Stimulated activated CD8-positive, alpha-beta memory T cell treated with anti-CD3 and anti-CD28 coated beads, Interleukin-15, amount 100 ng/mL, for 4 hours (primary cell): Measurements from ENCODE around the gene NKAIN4.
"Not testable (repeated sequence)": the region's sequence is repeated elsewhere in the genome, so short reads cannot be mapped to it uniquely, and the experiment has no call there.

Experiments used
- DNase-seq, 2 donors: peaks; one replicate each; pipeline ENCODE4 v3.0.0-alpha.2; 2020; ENCODE audit warnings: low read depth in 2 of 2

NKAIN4 gene

DNA sequence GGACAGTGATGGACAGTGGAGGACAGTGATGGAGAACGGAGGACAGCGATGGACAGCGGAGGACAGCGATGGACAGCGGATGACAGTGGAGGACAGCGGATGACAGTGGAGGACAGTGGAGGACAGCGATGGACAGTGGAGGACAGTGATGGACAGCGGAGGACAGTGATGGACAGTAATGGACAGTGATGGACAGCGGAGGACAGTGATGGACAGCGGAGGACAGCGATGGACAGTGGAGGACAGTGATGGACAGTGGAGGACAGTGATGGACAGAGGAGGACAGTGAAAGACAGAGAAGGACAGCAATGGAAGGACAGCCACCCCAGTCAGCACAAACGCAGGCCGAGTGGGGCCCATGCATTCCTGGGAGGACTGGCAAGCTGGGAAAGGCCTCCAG lies 3.4 kb upstream of the NKAIN4 start:
- DNase-seq: no peak

DNA sequence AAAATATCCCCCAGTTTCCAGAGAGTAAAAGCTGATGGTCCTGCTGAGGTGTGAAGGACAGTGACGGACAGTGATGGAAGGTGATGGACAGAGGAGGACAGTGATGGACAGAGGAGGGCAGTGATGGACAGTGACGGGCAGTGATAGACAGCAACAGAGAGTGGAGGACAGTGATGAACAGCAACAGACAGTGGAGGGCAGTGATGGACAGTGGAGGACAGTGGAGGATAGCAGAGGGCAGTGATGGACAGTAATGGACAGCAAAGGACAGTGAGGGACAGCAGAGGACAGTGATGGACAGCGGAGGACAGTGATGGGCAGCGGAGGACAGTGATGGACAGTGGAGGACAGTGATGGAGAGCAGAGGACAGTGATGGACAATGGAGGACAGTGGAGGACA lies 2.7 kb upstream of the NKAIN4 start:
- no peak for DNase-seq

DNA sequence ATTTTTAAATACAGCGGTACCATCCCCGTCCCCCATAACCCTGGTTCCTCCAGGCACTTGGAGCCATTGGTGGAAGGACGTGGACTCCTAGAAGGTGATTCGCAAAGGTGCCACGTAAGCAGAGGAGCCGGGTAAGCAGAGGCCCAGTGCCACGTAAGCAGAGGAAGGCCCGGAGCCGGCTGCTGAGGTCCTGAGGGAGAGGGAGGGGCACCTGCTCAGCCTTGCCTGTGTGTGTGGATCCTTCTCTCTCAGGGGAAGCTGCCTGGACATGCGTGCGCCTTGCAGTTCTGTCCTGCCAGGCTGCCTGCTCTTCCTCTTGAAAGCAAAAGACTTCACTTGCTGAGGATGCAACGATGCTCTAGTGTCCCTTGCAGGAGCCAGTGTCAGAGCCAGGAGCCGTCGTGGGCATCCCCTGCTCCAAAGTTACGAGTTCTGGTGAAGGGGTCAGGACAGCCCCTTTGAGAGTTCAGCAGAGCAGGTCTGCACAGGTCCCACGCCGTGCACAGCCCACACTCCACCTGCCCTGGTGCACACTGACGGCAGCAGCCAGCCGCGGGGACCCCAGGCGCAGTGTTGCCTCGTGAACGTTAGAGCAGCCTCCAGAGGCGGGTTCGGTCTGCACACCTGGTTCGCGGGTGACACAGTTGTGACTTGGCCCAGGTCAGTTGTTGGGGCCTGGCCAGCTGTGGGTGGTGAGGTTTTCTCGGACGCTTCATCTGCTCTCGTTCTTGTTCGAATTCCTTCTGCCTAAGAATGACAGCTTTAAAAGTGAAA lies 1.9 kb upstream of the NKAIN4 start:
- no peak for DNase-seq

DNA sequence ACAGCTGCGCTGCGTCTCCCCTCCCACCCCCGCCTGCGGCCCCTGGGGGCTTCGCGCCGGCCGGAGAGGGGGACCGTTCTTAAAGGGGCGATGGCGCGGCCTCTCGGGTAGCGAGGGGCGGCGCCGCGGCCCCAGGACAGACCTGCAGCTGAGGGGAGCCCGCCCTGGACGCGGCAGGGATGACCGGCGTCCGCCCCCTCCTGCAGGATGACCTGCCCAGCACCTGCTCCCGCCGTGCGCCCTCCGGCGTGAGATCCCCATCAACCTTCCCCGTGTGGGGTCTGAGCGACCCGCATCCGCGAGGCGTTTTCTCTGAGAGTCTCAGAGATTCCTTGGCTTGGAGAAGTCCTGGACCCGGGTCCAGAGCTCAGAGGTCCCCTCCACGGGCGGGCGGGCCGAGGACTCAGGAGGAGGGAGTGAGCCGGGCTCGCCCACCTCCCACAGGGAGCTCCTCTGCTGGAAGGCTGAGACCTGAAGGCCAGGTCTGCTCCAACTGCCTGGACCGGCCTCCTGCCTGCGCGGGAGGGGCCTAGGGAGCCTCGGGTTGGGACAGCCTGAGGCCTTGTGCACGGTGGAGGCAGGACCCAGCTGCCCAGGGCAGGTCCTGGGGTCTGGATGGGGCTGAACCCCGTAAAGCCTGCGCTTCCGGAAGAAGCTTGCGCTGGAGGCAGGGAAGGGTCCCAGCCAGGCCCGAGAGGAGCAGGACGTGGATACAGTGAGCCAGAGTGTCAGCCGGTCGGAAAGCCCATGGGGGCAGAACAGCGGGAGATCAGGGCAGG lies 532 bp upstream of the NKAIN4 start:
- no peak for DNase-seq

DNA sequence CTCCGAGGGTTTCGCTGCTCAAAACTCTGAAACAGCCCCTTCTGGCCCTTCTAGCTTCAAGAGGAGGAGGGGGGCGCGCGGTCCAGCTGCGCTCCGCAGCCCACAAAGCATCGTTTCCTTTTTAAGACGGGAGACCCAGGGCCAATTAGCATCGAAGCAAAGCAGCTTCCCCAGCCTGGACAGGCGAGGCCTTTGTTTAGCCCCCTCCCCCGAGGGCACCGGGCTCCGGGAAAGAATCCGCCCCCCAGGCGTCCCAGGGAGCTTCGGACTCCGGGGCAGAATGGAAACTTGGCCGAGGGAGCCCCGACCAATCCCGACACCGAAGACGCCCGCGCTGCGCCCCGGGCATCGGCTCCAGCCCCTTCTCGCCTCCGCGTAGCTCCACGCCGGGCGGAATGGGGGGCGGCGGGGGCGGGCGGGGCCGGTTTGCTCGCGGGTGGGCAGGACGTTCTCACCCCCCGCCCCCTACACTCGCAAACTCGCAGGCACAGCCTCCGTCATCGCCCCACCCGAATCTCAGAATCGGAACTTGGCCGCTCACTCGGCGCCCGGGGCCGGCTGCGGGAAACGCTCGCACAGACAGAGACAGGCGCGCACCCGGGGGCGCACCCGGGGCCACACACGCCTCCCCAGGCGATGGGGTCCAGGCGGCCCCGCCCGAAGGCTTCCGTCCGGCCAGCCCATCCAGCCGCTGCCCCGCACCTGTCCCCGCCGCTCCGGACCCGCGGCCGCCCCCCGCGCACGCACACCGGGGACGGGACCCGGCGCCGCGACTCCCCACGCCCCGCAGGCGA lies 628 bp downstream of the NKAIN4 start:
- no peak for DNase-seq

DNA sequence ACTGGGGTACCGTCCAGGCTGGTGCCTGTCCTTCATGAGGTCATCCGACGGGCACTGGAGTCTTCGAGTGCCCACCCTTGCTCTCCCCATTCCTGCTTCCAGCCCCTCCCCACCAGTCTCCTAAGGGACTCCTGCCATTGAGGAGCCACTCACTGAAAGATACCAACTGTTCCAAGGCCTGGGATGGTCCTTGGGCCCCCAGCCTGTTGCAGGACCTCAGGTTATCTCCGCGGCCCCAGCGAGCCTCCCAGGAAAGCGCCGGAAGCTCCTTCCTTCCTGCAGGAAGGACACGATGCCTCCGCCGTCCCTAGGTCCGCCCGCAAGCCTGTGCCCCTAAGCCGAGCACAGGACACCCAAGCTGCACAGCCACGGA lies 1.2 kb downstream of the NKAIN4 start:
- no peak for DNase-seq

DNA sequence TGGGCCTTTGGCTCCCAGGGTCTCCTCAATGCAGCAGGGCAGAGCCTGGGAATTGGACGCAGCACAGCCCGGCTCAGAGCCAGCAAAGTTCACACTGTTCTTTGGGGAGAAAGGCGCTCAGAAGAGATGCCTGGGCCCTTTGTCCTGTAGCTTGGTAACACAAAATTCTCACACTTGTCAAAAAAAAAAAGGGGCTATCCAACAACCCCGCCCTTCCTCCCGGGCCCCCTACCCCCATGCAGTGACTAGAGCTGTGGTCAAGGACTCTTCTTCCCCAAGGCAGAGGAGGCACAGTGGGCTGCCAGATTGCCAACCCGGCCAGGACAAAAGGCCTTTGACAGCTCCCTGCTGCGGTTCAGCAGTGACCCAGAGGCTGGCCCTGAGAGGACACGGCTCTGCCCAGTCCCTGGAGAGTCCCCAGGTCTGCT lies 2.0 kb downstream of the NKAIN4 start:
- no peak for DNase-seq

DNA sequence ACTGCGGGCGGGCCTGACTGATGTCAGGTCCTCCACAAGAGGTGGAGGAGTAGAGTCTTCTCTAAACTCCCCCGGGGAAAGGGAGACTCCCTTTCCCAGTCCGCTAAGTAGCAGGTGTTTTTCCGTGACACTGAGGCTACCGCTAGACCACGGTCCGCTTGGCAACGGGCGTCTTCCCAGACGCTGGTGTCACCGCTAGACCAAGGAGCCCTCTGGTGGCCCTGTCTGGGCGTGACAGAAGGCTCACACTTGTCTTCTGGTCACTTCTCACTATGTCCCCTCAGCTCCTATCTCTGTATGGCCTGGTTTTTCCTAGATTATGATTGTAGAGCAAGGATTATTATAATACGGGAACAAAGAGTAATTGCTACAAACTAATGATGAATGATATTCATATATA lies 2.9 kb downstream of the NKAIN4 start:
- DNase-seq: not testable (repeated sequence)

DNA sequence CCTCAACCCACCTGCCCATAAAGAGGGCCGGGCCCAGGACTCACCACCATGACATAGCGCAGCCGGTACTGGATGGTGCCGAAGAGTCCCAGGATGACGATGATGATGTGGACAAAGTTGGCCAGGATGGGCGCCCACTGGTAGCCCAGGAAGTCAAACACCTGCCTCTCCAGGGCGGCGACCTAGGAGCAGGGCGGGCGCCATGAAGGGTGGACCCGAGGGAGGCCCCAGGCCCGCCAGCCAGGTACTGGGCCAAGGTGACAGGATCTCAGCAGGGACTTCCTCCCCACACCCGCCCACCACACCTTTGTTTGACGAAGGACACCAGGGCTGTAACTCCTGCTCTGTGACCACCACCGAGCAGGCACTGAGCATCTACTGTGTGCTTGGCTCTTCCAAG lies 4.4 kb downstream of the NKAIN4 start:
- DNase-seq: no peak

DNA sequence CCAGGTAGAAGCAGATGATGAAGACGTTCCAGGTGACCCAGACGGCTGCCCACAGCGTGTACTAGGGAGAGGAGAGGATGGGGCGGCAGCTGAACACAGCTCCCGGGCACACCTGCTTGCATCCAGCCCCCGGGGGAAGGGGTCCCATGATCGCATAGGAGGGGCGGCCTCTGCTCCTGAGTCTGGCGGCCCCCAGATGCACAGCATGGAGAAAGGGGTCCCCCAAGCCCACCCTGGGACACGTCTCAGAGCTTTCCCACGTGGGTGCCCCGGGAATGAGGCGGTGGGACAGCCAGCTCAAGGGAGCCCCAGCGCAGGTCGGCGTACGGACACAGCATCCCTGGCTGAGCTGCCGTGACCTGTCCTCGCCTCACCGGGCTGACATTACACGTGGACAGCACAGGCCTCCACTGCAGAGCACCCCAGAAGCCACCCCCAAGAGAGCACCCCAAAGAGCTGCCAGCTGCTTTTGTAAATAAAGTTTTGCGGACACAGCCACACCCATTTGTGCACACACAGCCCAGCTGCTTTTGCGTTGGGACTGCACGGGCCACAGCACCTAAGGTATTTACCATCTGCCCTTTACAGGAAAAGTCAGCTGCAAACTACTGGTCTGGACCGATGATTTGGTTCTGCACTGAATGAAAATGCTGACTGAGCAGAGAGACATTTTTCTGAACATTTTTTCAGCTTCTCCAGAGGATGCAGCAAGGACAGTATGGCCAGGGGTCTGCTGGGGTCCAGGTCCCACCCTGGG lies 5.2 kb downstream of the NKAIN4 start:
- no peak for DNase-seq

DNA sequence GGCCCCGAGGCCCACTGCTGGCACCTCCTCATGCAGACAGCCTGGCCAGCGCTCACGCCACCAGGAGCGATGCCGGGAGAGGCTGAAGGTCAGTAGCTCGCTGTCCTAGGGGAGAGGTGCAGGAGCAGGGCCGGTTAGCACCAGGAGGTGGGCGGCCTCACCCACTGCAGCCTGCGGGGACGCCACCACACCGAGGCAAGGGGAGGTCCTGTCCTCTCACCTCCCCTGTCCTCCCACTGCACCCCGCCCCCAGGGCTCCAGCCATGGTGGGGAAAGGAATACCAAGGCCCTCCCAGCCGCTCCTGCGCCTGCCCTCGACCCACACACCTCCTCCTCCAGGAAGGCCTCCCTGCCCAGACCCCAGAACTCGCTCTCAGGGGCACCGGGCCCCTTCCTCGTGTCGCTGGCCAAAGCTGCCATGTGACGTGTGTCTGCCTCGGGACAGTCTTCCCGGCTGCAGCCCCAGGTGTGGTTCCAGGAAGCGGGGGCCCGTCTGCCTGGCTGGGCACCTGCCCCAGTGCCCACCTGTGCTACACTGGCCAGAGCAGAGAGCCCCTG lies 6.5 kb downstream of the NKAIN4 start:
- DNase-seq: no peak

DNA sequence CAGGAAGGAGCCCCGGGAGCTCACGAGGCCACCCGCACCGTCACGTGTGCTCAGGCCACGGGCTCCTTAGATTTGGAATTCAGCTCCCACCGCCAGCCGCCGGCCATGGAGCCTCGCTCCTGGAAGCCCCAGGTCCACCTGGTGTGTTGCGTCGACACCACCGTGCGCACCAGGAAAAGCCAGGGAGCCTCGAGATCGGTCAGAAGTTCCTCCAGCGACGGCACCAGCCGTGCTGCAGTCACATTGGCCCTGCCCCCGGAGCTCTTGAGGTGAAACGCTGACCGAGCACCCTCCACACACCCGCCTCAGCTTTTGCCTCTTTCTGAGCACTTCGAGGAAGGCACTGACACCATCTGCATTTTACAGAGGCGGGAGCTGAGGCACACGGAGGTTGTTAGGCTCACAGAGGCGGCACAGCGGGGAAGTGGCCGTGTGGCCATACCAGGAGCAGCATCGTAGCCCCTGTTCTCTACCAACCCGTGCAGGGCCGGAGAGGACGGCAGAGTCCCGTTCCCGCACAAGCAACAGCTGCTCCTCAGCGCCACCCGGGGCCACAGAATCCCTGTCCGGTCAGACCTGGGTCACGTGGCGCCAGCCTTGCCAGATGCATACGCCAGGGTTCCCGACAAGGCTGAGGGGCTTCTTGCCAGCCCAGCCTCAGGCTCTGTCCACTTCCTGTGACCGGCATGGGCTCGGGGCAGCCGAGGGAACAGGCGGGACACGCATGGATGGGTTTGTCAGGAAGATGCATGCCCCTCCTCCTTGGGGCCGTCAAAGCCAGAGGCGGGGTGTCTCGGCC lies 7.6 kb downstream of the NKAIN4 start:
- no peak for DNase-seq

DNA sequence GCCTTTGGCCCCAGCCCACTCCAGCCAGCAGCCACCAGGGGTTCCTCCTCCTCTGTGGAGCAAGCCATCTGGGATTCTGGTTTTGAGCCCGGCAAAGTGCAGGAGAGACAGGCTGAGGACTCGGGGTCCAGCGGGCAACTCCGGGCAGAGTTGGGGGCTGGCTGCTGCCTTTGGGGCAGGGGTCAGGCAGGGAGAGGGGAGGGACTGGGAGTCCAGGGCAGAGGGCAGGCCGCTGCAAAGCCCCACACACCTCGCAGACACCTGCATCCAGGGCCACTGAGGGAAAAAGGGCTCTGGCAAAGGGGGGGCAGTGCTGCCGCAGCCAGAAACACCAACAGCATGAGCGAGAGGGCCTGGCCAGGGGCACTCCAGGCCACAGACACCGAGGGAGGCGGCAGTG lies 9.8 kb downstream of the NKAIN4 start:
- no peak for DNase-seq

DNA sequence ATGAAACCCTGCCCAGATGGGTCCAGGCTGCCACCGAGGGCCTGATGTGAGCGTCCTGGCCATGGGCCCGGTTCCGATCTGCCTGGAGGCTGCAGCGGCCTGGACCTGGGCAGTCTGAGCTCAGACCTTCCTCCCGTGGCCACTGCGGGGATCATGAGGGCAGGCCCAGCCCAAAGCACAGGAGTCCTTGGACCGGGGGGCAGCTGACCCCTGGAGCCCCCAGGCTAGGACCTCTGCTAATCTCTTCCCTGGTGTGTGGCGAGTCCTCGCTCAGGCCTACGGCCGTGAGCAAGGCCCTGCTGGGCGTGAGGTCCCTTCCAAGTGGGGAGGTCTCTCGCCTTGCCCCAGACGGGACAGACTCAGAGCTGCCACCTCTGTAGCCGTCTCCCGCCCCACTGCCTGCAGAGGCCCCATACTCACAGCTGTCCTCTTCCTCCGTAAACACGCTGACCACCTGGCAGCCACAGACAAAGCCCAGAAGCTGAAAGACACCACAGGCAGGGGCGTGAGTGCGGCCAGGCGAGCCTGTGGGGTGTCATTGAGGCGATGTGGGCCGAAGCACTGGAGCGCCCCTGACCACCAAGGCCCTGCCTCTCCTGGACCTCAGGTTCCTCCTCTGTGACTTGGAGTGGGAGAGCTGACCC lies 10.5 kb downstream of the NKAIN4 start:
- DNase-seq: no peak

DNA sequence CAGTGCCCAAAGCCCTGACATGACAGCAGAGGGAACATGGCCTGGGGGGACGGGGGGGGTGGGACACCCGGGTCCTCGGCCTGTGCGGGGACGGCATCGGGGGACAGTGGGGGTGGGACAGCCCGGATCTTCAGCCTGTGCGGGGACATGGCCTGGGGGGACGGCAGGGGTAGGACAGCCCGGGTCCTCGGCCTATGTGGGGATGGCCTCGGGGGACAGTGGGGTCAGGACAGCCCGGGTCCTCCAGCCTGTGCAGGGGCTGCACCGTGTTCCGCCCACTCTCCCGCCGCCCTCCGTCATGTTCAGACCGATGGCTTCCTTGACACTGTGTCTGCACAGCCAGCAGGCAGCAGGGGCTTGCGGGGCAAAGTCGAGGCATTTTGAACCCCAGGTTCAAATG lies 11.5 kb downstream of the NKAIN4 start:
- DNase-seq: no peak

DNA sequence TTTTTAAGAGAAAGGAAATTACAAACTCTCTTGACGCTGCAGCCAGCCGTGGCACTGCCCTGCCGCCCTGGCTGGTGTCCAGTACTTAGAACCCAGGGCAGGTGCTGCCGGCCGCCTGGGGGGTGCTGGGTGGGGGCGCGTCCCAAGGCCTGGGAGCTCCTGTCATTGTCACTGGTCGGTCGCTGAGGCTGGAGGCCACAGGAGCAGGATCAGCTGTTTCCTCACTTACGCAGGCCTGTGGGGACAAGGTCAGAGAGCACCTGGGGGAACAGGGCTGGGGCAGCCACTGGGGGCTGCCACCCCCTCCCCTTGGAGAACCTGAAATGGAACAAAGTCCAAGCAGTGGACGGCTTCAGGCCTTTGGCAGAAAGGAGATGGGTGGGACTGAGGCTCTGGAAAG lies 13.0 kb downstream of the NKAIN4 start:
- no peak for DNase-seq

DNA sequence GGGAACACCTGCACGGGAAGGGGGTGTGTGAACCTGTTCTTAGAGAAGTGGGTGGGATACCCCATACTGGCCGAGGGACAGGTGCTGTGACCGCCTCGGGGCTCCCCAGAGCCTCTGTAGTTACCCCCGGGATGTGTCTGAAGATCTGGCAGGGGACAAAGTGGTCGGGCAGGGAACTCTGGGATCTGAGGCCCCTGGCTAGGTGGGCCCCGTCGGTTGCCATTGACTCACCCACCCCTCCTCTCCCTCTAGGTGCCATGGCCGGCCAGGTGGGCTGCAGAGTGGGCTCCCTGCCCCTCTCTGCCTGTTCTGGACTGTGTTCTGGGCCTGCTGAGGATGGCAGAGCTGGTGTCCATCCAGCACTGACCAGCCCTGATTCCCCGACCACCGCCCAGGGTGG lies 14.3 kb downstream of the NKAIN4 start:
- DNase-seq: no peak

DNA sequence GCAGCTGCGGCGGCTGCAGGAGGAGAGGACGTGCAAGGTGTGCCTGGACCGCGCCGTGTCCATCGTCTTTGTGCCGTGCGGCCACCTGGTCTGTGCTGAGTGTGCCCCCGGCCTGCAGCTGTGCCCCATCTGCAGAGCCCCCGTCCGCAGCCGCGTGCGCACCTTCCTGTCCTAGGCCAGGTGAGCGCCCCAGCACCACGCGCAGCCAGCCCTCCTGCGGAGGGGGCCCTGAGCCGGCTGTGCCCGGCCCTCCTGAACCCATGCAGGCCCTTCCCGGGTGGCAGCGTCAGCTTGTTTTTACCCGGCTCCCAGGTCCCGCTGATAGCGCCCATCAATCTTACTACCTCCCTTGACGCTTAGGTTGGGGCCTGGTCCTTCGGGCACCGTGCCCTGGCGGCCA lies 14.8 kb downstream of the NKAIN4 start:
- no peak for DNase-seq

DNA sequence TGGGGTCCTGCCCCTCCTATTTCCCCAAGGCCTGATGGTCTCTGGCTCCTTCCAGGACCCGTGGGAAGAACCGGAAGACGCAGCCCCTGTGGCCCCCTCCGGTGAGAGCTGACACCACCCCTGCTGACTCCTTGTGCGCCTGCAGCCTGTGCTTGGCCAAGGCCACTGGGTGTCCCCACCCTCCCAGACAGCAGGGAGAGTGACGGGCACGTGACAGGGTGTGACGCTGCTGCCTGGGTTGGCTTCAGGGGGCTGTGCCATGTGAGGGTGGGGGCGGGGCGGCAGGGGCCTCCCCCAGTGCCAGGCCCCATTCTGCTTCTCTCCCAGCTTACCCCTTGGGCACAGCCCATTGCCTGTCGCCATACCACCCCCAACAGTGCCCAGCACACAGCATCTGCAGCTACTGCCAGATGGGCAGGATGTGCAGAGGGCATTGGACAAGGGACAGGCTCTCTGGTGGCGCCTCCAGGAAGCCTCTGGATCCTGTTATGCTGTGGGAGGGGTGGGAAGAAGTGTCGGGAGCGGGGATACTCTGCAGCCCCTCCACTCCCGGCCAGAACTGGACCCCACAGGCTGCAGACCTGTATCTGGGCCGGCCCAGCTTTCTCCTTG lies 15.6 kb downstream of the NKAIN4 start:
- DNase-seq: no peak

DNA sequence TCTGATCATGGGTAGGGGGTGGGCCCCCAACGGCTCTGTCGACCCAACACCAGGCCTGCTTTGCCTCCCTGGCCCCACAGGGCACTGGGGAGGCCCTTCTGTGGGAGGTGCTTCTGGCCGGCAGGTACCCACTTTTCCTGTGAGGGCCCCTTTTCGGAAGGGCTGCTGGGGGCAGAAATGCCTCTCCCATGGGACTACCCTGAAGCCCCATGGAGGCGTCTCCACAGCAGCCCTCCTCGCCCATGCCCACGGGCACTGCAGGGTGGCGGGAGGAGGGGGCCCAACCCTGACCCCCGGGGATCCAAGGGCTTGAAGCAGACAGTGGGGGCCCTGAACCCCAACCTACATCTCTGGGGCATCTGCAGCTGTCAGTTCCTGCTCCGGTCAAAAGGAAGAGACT lies 16.2 kb downstream of the NKAIN4 start:
- DNase-seq: no peak
